Neural cell (in vitro differentiated cells): ENCODE results near the gene ARHGEF12. TPM values are rescaled to one million over a fixed set of nuclear protein-coding genes. Genes with fewer than 3 reads are reported as not detected.
A peak's percentile ranks its signal among the peaks of the same experiment; 100 is the strongest.

Source experiments
- H2AFZ ChIP-seq: fragments of 200-600, 300-800 bp; sonication (generic), shearing (Covaris generic); 2 replicates; pipeline ENCODE4 v1.6.0; 2014; ENCODE audit warnings: low read depth, mild to moderate bottlenecking, antibody characterized with exemption, low read length, moderate library complexity
- H3F3A ChIP-seq: fragments of 200-600 bp; shearing (Covaris generic); 2 replicates; pipeline ENCODE4 v1.6.1; 2016; ENCODE audit warnings: mild to moderate bottlenecking, moderate library complexity, mixed read lengths, antibody characterized with exemption, low read length; ENCODE audit not compliant: insufficient read depth, poor library complexity, severe bottlenecking
- H3K27ac ChIP-seq: fragments of 200-600, 300-800 bp; sonication (generic), shearing (Covaris generic); 2 replicates; pipeline ENCODE4 v1.5.1; 2014; ENCODE audit warnings: mild to moderate bottlenecking, low read length, moderate library complexity
- H3K27me3 ChIP-seq: fragments of 300-800, 200-600 bp; sonication (generic), shearing (Covaris generic); 2 replicates; pipeline ENCODE4 v1.6.0; 2014; ENCODE audit warnings: mild to moderate bottlenecking, low read depth, low read length, moderate library complexity; ENCODE audit not compliant: insufficient read depth
- H3K36me3 ChIP-seq: fragments of 300-800, 200-600 bp; sonication (generic), shearing (Covaris generic); 2 replicates; pipeline ENCODE4 v1.5.1; 2014; ENCODE audit warnings: mild to moderate bottlenecking, antibody characterized with exemption, low read length, moderate library complexity; ENCODE audit not compliant: insufficient read depth
- H3K4me2 ChIP-seq: fragments of 300-800, 200-600 bp; sonication (generic), shearing (Covaris generic); 2 replicates; pipeline ENCODE4 v1.6.0; 2014; ENCODE audit warnings: mild to moderate bottlenecking, low read length
- H3K4me3 ChIP-seq: fragments of 300-800, 200-600 bp; sonication (generic), shearing (Covaris generic); 2 replicates; pipeline ENCODE4 v1.5.1; 2014; ENCODE audit warnings: mild to moderate bottlenecking, low read length, moderate library complexity
- H3K79me2 ChIP-seq: fragments of 200-600 bp; shearing (Covaris generic); replicated peaks from 2 replicates; pipeline ENCODE4 v1.6.0; 2014; ENCODE audit warnings: mild to moderate bottlenecking, low read length, moderate library complexity; ENCODE audit not compliant: insufficient read depth
- H3K9ac ChIP-seq: fragments of 300-800, 200-600 bp; sonication (generic), shearing (Covaris generic); 2 replicates; pipeline ENCODE4 v1.6.1; 2016; ENCODE audit warnings: mild to moderate bottlenecking, low read length, mixed read lengths
- H3K9me2 ChIP-seq: fragments of 200-600 bp; shearing (Covaris generic); 2 replicates; pipeline ENCODE4 v1.6.1; 2016; ENCODE audit warnings: mild to moderate bottlenecking, low read length, mixed read lengths; ENCODE audit not compliant: insufficient read depth
- H3K9me3 ChIP-seq: fragments of 200-600, 300-800 bp; sonication (generic), shearing (Covaris generic); 2 replicates; pipeline ENCODE4 v1.6.1; 2016; ENCODE audit warnings: mild to moderate bottlenecking, mixed run types, low read length, moderate library complexity, mixed read lengths
- H4K20me1 ChIP-seq: fragments of 200-600 bp; shearing (Covaris generic); 2 replicates; pipeline ENCODE4 v1.6.1; 2016; ENCODE audit warnings: mild to moderate bottlenecking, mixed run types; ENCODE audit not compliant: insufficient read depth
- CTCF ChIP-seq: fragments of 450-650 bp; IDR thresholded peaks from 2 replicates; pipeline ENCODE4 v1.5.1; 2014; ENCODE audit warnings: antibody characterized with exemption, mild to moderate bottlenecking, moderate library complexity; ENCODE audit not compliant: poor library complexity, severe bottlenecking
- EP300 ChIP-seq: fragments of 450-650 bp; conservative IDR thresholded peaks from 2 replicates; pipeline ENCODE4 v1.6.1; 2014; ENCODE audit warnings: antibody characterized with exemption, mild to moderate bottlenecking, moderate library complexity; ENCODE audit not compliant: poor library complexity, severe bottlenecking
- EZH2 ChIP-seq: fragments of 200-600, 300-800 bp; shearing (Covaris generic), sonication (generic); IDR thresholded peaks from 2 replicates; pipeline ENCODE4 v1.6.1; 2014; ENCODE audit warnings: antibody characterized with exemption, low read length, borderline replicate concordance, mild to moderate bottlenecking; ENCODE audit not compliant: insufficient read depth, poor library complexity, severe bottlenecking
- MXI1 ChIP-seq: fragments of 450-650 bp; conservative IDR thresholded peaks from 2 replicates; pipeline ENCODE4 v1.6.1; 2014; ENCODE audit warnings: antibody characterized with exemption, mild to moderate bottlenecking; ENCODE audit not compliant: poor library complexity, severe bottlenecking
- POLR2AphosphoS5 ChIP-seq: IDR thresholded peaks from 2 replicates; pipeline ENCODE4 v1.6.1; 2012
- RAD21 ChIP-seq: fragments of 450-650 bp; conservative IDR thresholded peaks from 2 replicates; pipeline ENCODE4 v1.6.1; 2014; ENCODE audit warnings: antibody characterized with exemption, mild to moderate bottlenecking, moderate library complexity
- REST ChIP-seq: IDR thresholded peaks from 2 replicates; pipeline ENCODE4 v1.6.1; 2012; ENCODE audit warnings: borderline replicate concordance
- SMC3 ChIP-seq: fragments of 450-650 bp; conservative IDR thresholded peaks from 2 replicates; pipeline ENCODE4 v1.6.1; 2014; ENCODE audit warnings: antibody characterized with exemption, mild to moderate bottlenecking, moderate library complexity; ENCODE audit not compliant: poor library complexity
- TAF1 ChIP-seq: IDR thresholded peaks from 2 replicates; pipeline ENCODE4 v1.6.1; 2012; ENCODE audit warnings: low read depth
- polyA plus RNA-seq: library from polyadenylated mRNA; depleted of rRNA; stranded (reverse); fragments of >200 nt; gene quantifications from 2 replicates; pipeline ENCODE4 v1.2.3, GENCODE V29; 2014

Gene ARHGEF12
- polyA plus RNA-seq, 1 donor from 2014 or later, result 93.4 TPM

GRCh38 chr11:120302001-120302805 is 34.0 kb upstream of the ARHGEF12 start:
- TF ChIP-seq CTCF, result no peak
- Histone ChIP-seq H2AFZ (no peak overlapping the region), H3K36me3 (no peaks in the 10 kb centered on the region), H3F3A (no peaks in the 10 kb centered on the region), H3K4me3 (no peak overlapping the region), H3K9me3 (no peaks in the 10 kb centered on the region), H3K27ac (no peak overlapping the region), H3K4me2 (no peak overlapping the region), H4K20me1 (no peaks in the 10 kb centered on the region), H3K79me2 (no peaks in the 10 kb centered on the region), H3K27me3 (no peaks in the 10 kb centered on the region), H3K9me2 (no peaks in the 10 kb centered on the region), H3K9ac (no peak overlapping the region)

GRCh38 chr11:120303004-120303637 is 33.1 kb upstream of the ARHGEF12 start:
- no peaks in the 10 kb centered on the region for H4K20me1 ChIP-seq
- no peak overlapping the region for H3K9ac ChIP-seq
- no peaks in the 10 kb centered on the region for H3F3A ChIP-seq
- no peaks in the 10 kb centered on the region for H3K9me3 ChIP-seq
- H3K79me2 ChIP-seq, result no peaks in the 10 kb centered on the region
- TF ChIP-seq SMC3 (peak; percentile 63), RAD21 (peak; percentile 54), MXI1 (no peak), CTCF (peak; percentile 71)
- H3K27ac ChIP-seq, result no peak overlapping the region
- H3K4me2 ChIP-seq, result no peak overlapping the region
- H3K4me3 ChIP-seq, result no peak overlapping the region
- no peaks in the 10 kb centered on the region for H3K36me3 ChIP-seq
- no peak overlapping the region for H2AFZ ChIP-seq
- no peaks in the 10 kb centered on the region for H3K27me3 ChIP-seq
- H3K9me2 ChIP-seq, result no peaks in the 10 kb centered on the region

GRCh38 chr11:120304526-120304925 is 31.7 kb upstream of the ARHGEF12 start:
- H3K79me2 ChIP-seq, result no peaks in the 10 kb centered on the region
- no peaks in the 10 kb centered on the region for H3F3A ChIP-seq
- no peak overlapping the region for H2AFZ ChIP-seq
- no peaks in the 10 kb centered on the region for H3K9me2 ChIP-seq
- no peaks in the 10 kb centered on the region for H3K9me3 ChIP-seq
- no peaks in the 10 kb centered on the region for H3K27me3 ChIP-seq
- no peaks in the 10 kb centered on the region for H3K36me3 ChIP-seq
- no peak overlapping the region for H3K4me3 ChIP-seq
- no peak overlapping the region for H3K4me2 ChIP-seq
- no peak overlapping the region for H3K9ac ChIP-seq
- H3K27ac ChIP-seq, result no peak overlapping the region
- TF ChIP-seq EP300 (no peak), SMC3 (no peak), POLR2AphosphoS5 (no peak), EZH2 (no peak), RAD21 (no peak), TAF1 (no peak), CTCF (no peak), REST (no peak), MXI1 (no peak)
- H4K20me1 ChIP-seq, result no peaks in the 10 kb centered on the region
